Measurements from ENCODE around the gene ZNF878.

- TF ChIP-seq CTCF (IDR thresholded peaks at IDR 0.05) (no peak), POLR2A (IDR thresholded peaks at IDR 0.05) (no peak)
Observed at GRCh38 chr19:12034198-12034597, 18.6 kb downstream of the ZNF878 start.
